ELR (cell line): ENCODE data around the gene SPCS1.
"Not testable (repeated sequence)": the region's sequence is repeated elsewhere in the genome, so short reads cannot be mapped to it uniquely, and the experiment has no call there.

Experiments used
- DNase-seq: peaks from one replicate; pipeline ENCODE4 v3.0.0-alpha.2; 2015; ENCODE audit warnings: low read depth

The SPCS1 gene

DNA sequence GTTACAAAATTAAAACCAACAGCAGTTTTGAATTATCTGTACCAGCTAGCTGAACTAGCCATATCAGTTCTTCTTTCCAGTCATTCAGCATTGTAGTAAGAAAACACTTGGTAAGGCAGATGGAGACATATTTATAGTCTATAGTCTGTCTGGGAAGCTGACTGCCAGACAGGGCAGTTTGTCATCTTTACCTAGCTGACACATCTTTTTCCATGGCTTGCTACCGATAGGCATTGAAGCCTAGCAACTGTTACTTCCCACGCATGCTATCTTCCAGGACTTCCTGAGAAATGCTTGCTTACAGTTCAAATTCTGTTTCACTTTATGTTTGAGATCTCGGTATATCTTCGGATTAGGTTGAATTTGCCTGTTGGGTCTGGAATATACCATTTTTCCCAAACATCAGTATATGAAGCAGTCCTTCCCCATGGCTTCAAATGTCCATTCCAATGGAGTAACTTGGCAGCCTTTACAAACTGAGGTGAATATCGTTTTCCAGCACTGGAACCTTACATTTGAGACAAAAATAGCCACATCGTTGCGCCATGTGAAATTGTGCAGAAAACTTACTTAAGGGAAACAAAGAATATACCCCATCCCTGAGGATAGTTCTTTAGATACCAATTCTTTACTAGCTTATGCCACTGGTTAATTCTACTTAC is 11.2 kb upstream of the SPCS1 start:
- no peak for DNase-seq

- DNase-seq, result no peak
Measured at GRCh38 chr3:52695798-52696671, 9.9 kb upstream of the SPCS1 start.

- no peak for DNase-seq
Measured at GRCh38 chr3:52696830-52697631, 8.9 kb upstream of the SPCS1 start.

GRCh38 chr3:52697632-52697965 is 8.3 kb upstream of the SPCS1 start:
- DNase-seq, result no peak

DNA sequence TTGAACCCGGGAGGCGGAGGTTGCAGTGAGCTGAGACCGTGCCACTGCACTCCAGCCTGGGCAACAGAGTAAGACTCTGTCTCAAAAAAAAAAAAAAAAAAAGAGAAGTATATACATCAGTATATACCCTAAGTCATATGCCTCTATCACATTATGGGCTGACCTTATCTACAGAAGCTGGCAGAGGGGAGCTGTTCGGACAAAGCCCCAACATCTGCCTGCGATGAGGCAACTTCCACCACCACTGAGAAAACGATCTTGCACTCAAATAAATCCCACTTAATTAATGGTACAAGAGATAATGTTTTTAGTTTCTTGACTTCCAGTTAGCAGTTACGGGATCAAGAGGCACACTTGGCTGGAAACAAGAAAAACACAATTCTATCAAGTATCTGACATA is 2.6 kb upstream of the SPCS1 start:
- DNase-seq, result no peak

GRCh38 chr3:52704611-52705437 is 1.1 kb upstream of the SPCS1 start:
- DNase-seq, result peak; percentile 41

DNA sequence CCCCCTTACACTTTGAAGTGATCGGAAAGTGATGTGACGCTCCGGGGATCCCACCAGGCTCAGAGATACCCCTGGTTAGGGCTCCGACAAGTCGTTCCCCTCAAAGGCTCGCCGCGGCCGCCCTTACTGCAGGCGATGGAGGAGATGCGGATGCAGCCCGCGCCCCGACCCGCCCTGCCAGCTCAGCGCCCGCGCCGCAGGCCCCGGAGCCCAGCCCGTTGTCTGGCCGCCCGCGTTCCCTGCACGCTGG is 543 bp upstream of the SPCS1 start:
- no peak for DNase-seq

DNA sequence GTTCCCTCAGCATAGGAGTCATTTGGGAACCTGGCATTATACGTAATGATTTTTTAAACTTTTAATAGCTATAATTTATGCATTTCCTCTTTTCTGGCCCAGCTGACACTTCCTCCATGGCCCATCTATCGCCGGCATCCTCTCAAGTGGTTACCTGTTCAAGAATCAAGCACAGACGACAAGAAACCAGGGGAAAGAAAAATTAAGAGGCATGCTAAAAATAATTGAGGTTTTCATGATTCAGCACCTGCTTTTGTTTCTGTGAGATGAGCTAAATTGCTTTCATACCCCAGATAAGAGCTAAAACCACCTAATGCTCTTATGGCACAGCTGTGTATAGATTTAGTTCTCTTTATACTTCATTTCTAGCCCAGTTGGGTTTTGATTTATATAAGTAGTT is 1.7 kb downstream of the SPCS1 start:
- DNase-seq, result no peak

- no peak for DNase-seq
Measured at GRCh38 chr3:52710512-52710911, 4.6 kb downstream of the SPCS1 start.

DNA sequence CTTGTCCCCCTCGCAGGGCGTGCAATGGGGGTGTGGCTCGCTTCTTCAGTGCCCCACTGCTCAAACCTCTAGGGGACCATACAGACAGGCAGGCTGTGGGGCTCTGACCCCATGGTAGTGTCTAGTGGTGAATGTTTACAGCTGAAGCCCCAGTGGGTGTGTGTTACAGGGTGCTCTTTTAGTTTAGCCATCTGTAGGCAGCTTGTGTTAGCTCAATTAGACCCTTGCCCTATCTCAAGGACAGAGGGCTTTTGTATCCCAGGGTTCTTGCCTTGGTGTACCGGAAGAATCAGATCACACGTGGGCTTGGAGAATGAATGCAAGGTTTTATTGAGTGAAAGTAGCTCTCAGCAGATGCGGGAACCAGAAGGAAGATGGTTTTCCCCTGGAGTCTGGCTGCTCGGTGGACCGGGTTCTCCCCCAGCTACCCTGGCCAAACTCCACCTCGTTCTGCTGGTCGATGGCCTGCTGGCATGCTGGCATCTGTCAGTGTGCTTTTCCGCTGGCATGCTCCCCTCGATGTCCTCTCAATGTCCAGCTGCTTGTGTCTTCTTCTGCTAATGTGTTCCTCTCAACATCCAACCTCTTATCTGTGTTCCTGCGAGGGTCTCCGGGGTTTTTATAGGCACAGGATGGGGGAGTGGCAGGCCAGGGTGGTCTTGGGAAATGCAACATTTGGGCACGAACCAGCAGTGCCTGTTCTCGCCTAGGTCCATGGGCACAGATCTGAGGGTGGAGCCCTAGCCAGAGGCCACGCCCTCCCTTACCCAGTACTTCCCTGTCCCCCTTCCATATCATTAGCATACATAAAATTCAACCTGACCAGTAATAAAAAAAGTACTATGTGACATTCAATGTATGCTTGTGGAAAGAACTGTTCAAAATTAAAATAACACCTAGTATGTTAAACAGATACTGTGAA is 6.6 kb downstream of the SPCS1 start:
- DNase-seq, result no peak

DNA sequence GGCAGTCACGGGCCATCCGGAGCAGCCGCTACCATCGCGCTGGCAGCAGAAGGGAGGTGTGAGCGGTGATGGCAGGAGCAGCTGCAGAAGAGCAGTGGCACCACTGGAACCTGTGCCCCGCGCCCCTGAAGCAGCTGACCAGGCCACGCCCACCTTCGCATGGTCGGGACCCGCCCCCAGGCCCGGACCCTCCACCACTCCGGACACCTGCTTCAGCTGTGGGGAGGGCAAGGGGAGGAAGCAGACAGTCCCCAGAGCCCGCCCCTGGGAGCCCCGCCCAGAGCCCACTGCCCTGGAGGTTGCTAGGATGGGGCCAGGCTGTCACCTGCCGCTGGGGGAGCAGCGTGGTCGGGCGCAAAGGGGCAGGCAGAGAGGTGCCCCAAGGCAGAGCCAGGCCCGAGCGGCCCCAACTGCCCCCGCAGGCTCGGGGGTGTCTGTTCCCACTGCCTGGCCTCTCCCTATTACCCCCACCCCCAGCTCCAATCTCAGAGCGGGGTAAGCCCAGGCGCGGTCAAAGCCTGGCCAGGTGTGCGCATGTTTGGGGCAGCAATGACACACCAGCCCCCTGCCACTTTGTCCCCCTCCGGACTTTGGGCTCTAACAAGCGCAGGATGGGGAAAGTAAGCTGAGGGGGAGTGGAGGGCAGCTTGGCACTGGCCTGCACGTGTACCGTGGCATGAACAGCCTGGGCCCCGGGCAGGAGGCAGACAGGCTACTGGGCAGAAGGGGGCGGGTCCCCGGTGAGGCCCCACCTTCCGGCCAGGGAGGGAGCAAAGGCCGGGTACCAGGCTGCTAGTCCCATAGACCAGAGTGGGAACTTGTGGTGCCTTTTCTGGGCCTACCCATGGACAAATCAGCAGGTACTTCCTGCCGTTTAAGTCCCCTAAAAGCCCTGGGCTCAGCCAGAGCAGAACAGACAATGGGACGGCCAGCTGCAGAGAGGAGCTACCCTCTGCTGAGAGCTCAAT is 8.7 kb downstream of the SPCS1 start:
- DNase-seq, result no peak

DNA sequence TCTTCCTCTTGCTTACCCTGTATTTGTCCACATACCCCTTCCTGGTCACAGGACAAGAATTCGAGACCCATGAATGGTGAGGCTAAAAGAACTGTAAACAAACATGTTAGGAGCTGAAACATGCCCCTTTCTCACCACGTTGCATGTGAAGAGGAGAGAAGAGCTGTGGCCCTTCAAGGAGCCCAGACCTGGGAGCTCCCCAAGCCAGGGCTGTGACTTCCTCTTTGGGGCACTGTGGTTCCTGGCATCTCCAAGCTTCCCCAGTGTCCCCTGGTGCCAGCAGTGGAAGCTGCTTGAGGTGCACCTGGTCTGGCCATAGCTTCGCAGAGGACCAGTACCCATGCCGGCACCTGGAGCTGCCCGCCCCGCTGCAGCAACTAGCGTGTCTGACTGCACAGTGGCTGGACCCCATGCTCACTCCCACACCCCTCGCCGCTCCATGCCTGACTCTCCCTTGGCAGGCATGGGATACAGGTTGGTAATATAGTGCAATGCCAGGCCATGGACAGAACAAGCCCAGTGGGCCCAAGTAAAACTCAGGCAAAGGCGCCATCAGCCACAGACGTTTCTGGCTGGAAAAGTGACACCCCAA is 9.9 kb downstream of the SPCS1 start:
- DNase-seq, result no peak

DNA sequence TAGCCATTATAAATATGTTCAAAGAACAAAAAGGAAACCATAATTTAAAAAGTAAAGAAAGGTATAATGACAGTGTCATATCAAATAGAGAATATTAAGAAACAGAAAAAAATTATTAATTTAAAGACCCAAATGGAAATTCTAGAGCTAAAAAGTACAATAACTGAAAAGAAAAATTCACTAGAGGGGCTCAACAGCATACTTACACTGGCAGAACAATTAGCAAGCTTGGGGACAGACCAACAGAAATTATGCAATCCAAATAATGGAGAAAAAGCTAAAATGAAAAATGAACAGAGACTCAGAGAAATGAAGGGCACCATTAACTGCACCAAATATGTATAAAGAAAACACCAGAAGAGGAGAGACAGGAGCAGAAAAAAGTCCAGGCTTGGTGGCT is 13.7 kb downstream of the SPCS1 start:
- DNase-seq, result no peak

DNA sequence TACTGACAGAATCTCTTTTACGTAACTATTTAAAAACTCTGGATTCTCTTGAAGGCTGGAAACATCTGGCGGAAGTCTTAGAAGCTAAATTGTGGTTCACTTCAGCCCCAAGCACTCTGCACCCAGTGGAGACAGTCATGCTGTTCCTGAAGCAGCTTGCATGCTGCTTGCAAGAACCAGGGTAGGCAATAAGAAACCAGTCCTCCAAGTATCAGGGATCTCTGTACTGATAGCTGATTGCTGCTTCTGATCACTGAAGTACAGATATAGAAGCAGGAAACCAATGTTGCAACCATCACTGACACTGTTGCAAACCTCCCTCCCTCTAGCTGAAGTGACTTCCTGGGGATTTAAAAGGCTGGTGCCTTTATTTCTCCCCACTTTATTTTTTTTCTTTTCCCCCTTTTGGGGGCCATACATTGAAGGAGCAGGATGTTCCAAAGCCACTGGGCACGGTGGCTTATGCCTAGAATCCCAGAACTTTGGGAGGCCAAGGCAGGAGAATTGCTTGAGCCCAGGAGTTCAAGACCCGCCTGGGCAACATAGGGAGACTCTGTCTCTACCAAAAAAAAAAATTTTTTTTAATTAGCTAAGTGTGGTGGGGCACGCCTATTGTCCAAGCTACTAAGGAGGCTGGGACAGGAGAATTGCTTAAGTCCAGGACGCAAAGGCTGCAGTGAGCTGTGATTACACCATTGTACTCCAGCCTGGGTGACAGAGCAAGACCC is 15.3 kb downstream of the SPCS1 start:
- no peak for DNase-seq

- no peak for DNase-seq
Measured at GRCh38 chr3:52721730-52722008, 15.8 kb downstream of the SPCS1 start.

GRCh38 chr3:52722491-52722890 is 16.6 kb downstream of the SPCS1 start:
- peak; percentile 6 for DNase-seq

DNA sequence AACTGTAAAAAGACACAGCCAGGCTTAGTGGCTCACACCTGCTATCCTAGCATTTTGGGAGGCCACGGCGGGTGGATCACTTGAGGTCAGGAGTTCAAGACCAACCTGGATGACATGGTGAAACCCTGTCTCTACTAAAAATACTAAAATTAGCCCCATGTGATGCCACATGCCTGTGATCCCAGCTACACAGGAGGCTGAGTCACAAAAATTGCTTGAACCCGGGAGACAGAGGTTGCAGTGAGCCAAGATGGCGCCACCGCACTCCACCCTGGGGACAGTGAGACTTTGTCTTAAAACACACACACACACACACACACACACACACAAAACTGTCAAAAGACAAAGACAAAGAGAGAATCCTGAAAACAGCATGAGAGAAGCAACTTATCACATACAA is 18.0 kb downstream of the SPCS1 start:
- DNase-seq, result no peak

DNA sequence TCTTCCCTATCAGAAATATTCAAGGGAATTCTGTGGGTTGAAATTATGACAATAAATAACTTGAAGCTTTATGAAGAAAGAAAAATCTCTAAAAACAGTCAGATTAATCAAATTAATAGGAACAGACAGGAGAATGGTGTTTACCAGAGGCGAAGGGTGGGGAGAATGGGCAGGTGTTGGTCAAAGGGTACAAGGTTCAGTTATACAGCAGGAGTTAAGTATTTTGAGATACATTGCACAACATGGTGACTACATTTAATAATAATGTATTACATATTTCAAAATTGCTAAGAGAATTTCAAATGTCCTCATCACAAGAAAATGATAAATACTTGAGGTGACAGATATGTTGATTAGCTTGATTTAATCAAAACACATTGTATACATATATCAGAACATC is 18.6 kb downstream of the SPCS1 start:
- no peak for DNase-seq

DNA sequence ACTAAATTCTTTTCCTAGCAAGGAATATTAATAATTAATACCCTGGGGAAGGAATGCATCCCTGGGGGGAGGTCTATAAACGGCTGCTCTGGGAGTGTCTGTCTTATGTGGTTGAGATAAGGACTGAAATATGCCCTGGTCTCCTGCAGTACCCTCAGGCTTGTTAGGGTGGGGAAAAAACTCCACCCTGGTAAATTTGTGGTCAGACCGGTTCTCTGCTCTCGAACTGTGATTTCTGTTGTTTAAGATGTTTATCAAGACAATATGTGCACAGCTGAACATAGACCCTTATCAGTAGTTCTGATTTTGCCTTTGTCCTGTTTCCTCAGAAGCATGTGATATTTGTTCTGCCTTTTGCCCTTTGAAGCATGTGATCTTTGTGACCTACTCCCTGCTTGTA is 22.8 kb downstream of the SPCS1 start:
- DNase-seq, result not testable (repeated sequence)
